Keratinocyte (primary cell): ENCODE measurements around the gene XAB2. TPM values are rescaled to one million over a fixed set of nuclear protein-coding genes. Genes with fewer than 3 reads are reported as not detected.

ENCODE experiments used
- DNase-seq: peaks from one replicate; pipeline ENCODE4 v3.0.0-alpha.2; 2011; ENCODE audit warnings: low read depth, missing footprints, low spot score
- FAIRE-seq: peaks from 2 replicates; lab custom pipeline; 2011; peaks lifted over from hg19 to GRCh38; lab: Jason Lieb, UNC
- H2AFZ ChIP-seq: 2 replicates; pipeline ENCODE4 v1.6.0; 2012; ENCODE audit warnings: low read length, control low read depth, inconsistent platforms; ENCODE audit not compliant: control insufficient read depth
- H3K27ac ChIP-seq: 2 replicates; pipeline ENCODE4 v1.5.1; 2011; ENCODE audit warnings: low read length; ENCODE audit not compliant: control insufficient read depth, insufficient read depth
- H3K27me3 ChIP-seq: 3 replicates; pipeline ENCODE4 v1.6.0; 2011; ENCODE audit warnings: low read length; ENCODE audit not compliant: control insufficient read depth, insufficient read depth; ENCODE audit errors: extremely low read depth
- H3K36me3 ChIP-seq, 2 experiments: 2 replicates in 1 of 2; 3 replicates in 1 of 2; pipeline ENCODE4 v1.5.1; 2011; ENCODE audit warnings: low read length in 2 of 2, mild to moderate bottlenecking in 1 of 2; ENCODE audit not compliant: control insufficient read depth in 2 of 2, insufficient read depth in 2 of 2; ENCODE audit errors: extremely low read depth in 1 of 2
- H3K4me1 ChIP-seq: 3 replicates; pipeline ENCODE4 v1.5.1; 2011; ENCODE audit warnings: low read length; ENCODE audit not compliant: control insufficient read depth, insufficient read depth; ENCODE audit errors: extremely low read depth
- H3K4me2 ChIP-seq: 3 replicates; pipeline ENCODE4 v1.6.0; 2011; ENCODE audit warnings: low read depth, low read length; ENCODE audit not compliant: control insufficient read depth, insufficient read depth; ENCODE audit errors: extremely low read depth
- H3K4me3 ChIP-seq, 3 experiments: fragments of 200-600 bp in 1 of 3; sonication (generic) in 1 of 3; 2 replicates in 2 of 3; 3 replicates in 1 of 3; pipeline ENCODE4 v1.5.1; 2011 to 2016; ENCODE audit warnings: low read length in 3 of 3, mild to moderate bottlenecking in 3 of 3, control low read depth in 2 of 3, inconsistent platforms in 1 of 3, low read depth in 1 of 3, mixed read lengths in 1 of 3, mixed run types in 1 of 3, moderate library complexity in 1 of 3; ENCODE audit not compliant: control insufficient read depth in 2 of 3, insufficient read depth in 2 of 3; ENCODE audit errors: extremely low read depth in 1 of 3
- H3K79me2 ChIP-seq: 2 replicates; pipeline ENCODE4 v1.6.0; 2012; ENCODE audit warnings: low read length; ENCODE audit not compliant: control insufficient read depth, insufficient read depth
- H3K9ac ChIP-seq: 3 replicates; pipeline ENCODE4 v1.6.0; 2011; ENCODE audit warnings: low read length; ENCODE audit not compliant: control insufficient read depth, insufficient read depth; ENCODE audit errors: extremely low read depth
- H3K9me1 ChIP-seq: 3 replicates; pipeline ENCODE4 v1.6.0; 2011; ENCODE audit warnings: low read length; ENCODE audit not compliant: control insufficient read depth, insufficient read depth; ENCODE audit errors: extremely low read depth
- H3K9me3 ChIP-seq: 2 replicates; pipeline ENCODE4 v1.5.1; 2012; ENCODE audit warnings: low read depth, low read length; ENCODE audit not compliant: control insufficient read depth
- H4K20me1 ChIP-seq: 3 replicates; pipeline ENCODE4 v1.6.0; 2011; ENCODE audit warnings: low read length; ENCODE audit not compliant: control insufficient read depth, insufficient read depth; ENCODE audit errors: extremely low read depth
- EZH2 ChIP-seq: IDR thresholded peaks from one replicate; pipeline ENCODE4 v1.6.1; 2012; ENCODE audit warnings: inconsistent platforms, mild to moderate bottlenecking, low read length, moderate library complexity
- dilution Hi-C: fragments of 300-500 bp; cut with MboI; formaldehyde crosslinking; loops from one replicate; pipeline ENCODE4 v1.7.0; 2020; ENCODE audit warnings: low sequenced_read_pairs; ENCODE audit not compliant: extremely low pct_ligation_motif_present
- polyA minus RNA-seq, 3 experiments: library from RNA; depleted of rRNA, polyadenylated mRNA; stranded (reverse); fragments of >200 nt; gene quantifications; 1 replicate in 1 of 3; 2 replicates in 1 of 3; 3 replicates in 1 of 3; pipeline ENCODE4 v1.2.3, GENCODE V29; 2011
- polyA plus RNA-seq, 5 experiments: library from polyadenylated mRNA; depleted of rRNA in 3 of 5; stranded (reverse) in 3 of 5; stranded (forward) in 1 of 5; unstranded in 1 of 5; fragments of >200 nt; gene quantifications; 1 replicate in 1 of 5; 2 replicates in 3 of 5; 3 replicates in 1 of 5; pipeline versions ENCODE4 v1.2.1 to v1.2.3, GENCODE V29; 2011 to 2012; ENCODE audit warnings: missing spikeins in 2 of 5, low read depth in 1 of 5, low replicate concordance in 1 of 5
- TF ChIP-seq, protein P1 (sequence below), 3 experiments: IDR thresholded peaks in 1 of 3; conservative IDR thresholded peaks in 1 of 3; optimal IDR thresholded peaks in 1 of 3; 2 replicates in 2 of 3; 3 replicates in 1 of 3; pipeline versions ENCODE3 to v1.5.1; 2011; ENCODE audit warnings: low read length in 3 of 3, mild to moderate bottlenecking in 3 of 3, moderate library complexity in 2 of 3, control low read depth in 1 of 3, inconsistent platforms in 1 of 3; ENCODE audit not compliant: insufficient read depth in 2 of 3; ENCODE audit errors: extremely low read depth in 1 of 3

Gene XAB2
- polyA plus RNA-seq (15.6 to 22.9 TPM (median 17.7 TPM) in 3 replicates), polyA minus RNA-seq (33.8 to 61.0 TPM (median 35.6 TPM) in 3 replicates)
- polyA plus RNA-seq (2011; ENCODE audit: low read depth), result 24.9 TPM
- polyA plus RNA-seq (2011; cell fraction: cytosol; rRNA removed), result 10.1 and 24.0 TPM in 2 replicates
- 34.5 and 43.0 TPM in 2 replicates for polyA plus RNA-seq (2011; cell fraction: nucleus; rRNA removed)
- 25.6 and 30.8 TPM in 2 replicates for polyA plus RNA-seq (2012; ENCODE audit: low replicate concordance)
- 51.2 TPM for polyA minus RNA-seq (2011; cell fraction: cytosol; rRNA and poly(A)+ RNA removed)
- 31.8 and 33.5 TPM in 2 replicates for polyA minus RNA-seq (2011; cell fraction: nucleus; rRNA and poly(A)+ RNA removed)

DNA sequence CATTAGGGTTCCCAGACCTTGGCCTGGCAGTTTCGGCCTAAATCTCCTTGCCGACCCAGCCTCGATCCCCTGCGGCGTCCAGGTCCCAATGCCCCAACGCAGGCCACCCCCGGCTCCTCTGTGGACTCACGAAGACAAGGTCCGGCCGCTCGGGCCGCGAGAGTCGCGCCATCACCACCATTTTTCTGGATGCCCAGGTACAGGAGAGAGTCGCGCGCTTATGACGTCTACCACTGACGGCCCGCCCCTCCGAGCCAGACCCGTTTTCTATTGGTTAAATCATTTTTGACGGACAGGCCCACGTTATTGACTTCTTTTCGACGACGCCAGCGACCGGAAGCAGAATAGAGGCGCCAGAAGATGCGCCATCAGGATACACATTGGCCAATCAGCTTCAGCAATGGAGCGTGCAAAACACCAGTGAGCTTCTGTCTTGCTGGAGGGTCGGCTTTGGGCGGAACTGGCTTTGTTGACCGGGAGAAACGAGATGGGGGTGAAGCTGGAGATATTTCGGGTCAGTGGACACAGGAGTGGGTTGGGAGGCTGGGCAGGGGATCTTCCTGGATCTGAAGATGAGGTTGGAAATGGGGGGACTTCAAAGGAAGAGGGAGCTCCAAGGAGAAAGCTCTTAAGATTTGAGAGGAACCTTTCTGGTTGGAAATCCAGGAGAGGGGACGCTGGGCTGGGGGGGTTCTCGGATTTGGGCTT, at the start of gene XAB2, which contains the start of gene PET100:
XAB2 (minus strand) TSS at position 199 of the 708 bp plus-strand sequence; CDS start at position 181, 18 bp downstream.
PET100 (plus strand) TSS at position 447 of the 708 bp plus-strand sequence; CDS start at position 488, 41 bp downstream.
- Histone ChIP-seq H4K20me1 (no peaks in the 10 kb centered on the region), H3K4me3 (peak within 1 kb of the TSS; percentile 88 to 95 (median 89)), H3K27me3 (no peaks in the 10 kb centered on the region), H3K9me3 (no peaks in the 10 kb centered on the region), H2AFZ (peak within 1 kb of the TSS; percentile 90), H3K9ac (peak within 1 kb of the TSS; percentile 98), H3K4me2 (peak within 1 kb of the TSS; percentile 98), H3K79me2 (peaks cover 56% of the 10 kb centered on the region), H3K4me1 (peaks cover 14% of the 10 kb centered on the region), H3K36me3 (peaks cover 8 to 9% of the 10 kb centered on the region in 2 experiments), H3K9me1 (no peaks in the 10 kb centered on the region), H3K27ac (peak within 1 kb of the TSS; percentile 94)
- dilution Hi-C loops, result no loop called here
- FAIRE-seq, result peak; percentile 97
- TF ChIP-seq, protein P1, sequence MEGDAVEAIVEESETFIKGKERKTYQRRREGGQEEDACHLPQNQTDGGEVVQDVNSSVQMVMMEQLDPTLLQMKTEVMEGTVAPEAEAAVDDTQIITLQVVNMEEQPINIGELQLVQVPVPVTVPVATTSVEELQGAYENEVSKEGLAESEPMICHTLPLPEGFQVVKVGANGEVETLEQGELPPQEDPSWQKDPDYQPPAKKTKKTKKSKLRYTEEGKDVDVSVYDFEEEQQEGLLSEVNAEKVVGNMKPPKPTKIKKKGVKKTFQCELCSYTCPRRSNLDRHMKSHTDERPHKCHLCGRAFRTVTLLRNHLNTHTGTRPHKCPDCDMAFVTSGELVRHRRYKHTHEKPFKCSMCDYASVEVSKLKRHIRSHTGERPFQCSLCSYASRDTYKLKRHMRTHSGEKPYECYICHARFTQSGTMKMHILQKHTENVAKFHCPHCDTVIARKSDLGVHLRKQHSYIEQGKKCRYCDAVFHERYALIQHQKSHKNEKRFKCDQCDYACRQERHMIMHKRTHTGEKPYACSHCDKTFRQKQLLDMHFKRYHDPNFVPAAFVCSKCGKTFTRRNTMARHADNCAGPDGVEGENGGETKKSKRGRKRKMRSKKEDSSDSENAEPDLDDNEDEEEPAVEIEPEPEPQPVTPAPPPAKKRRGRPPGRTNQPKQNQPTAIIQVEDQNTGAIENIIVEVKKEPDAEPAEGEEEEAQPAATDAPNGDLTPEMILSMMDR (optimal IDR thresholded peaks at IDR 0.05 in 1 of 3, IDR thresholded peaks at IDR 0.05 in 1 of 3, conservative IDR thresholded peaks at IDR 0.05 in 1 of 3; ENCODE audit: extremely low read depth in 1 of 3, insufficient read depth in 2 of 3, low read length in 3 of 3), result no peak
- no peak for TF ChIP-seq EZH2
- DNase-seq, result peak; percentile 73

DNA sequence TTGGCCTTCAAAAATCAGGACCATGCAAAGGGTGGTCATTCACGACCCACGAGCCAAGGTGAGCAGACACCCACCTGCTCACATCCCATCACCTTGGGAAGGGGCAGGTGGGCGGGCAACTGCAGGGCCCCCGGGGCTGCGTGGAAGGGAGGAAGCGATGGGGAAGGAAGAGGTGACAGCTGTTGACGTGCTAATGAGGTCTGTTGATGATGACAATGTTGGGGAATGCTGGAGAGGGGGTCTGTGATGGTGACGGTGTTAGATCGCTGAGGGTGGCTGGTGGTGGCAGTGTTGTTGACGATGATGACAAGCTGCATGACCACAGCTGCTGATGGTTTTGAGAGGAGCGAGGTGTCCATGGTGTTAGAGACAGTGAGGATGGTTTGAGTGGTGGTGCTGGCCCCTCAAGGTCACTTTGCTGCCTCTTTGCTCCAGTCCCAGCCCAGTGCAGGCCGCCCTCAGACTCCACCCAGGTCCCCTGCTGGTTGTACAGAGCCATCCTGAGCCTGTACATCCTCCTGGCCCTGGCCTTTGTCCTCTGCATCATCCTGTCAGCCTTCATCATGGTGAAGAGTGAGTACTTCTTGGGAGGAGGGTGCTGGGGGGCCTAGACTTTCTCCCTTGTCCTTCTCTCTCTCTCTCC, 48.4 kb upstream of the XAB2 start:
- Histone ChIP-seq H3K9ac (no peak overlapping the region), H3K36me3 (peaks cover 0 to 5% of the 10 kb centered on the region in 2 experiments), H2AFZ (no peak overlapping the region), H3K4me3 (no peak overlapping the region), H3K4me1 (peaks cover 7% of the 10 kb centered on the region), H3K79me2 (peaks cover 16% of the 10 kb centered on the region), H3K9me1 (no peaks in the 10 kb centered on the region), H4K20me1 (no peaks in the 10 kb centered on the region), H3K9me3 (no peaks in the 10 kb centered on the region), H3K27ac (no peak overlapping the region), H3K4me2 (no peak overlapping the region), H3K27me3 (peaks cover 9% of the 10 kb centered on the region)
- FAIRE-seq, result no peak
- TF ChIP-seq, protein P1 (optimal IDR thresholded peaks at IDR 0.05 in 1 of 3, IDR thresholded peaks at IDR 0.05 in 1 of 3, conservative IDR thresholded peaks at IDR 0.05 in 1 of 3; ENCODE audit: extremely low read depth in 1 of 3, insufficient read depth in 2 of 3, low read length in 3 of 3), result peak in 1 of 3 experiments; percentile 8
- no peak for TF ChIP-seq EZH2
- dilution Hi-C loops, result no loop called here
- no peak for DNase-seq
